GM23248 (cell line): ENCODE data around the gene RIMS3. TPM values are rescaled to one million over a fixed set of nuclear protein-coding genes. Genes with fewer than 3 reads are reported as not detected.

ENCODE experiments used
- DNase-seq: peaks from one replicate; pipeline ENCODE4 v3.0.0-alpha.2; 2015
- H2AFZ ChIP-seq: fragments of 200-600 bp; sonication (generic); 2 replicates; pipeline ENCODE4 v1.6.1; 2016; ENCODE audit warnings: antibody characterized with exemption
- H3F3A ChIP-seq: fragments of 200-600 bp; sonication (generic); 2 replicates; pipeline ENCODE4 v1.6.1; 2016; ENCODE audit warnings: mild to moderate bottlenecking, antibody characterized with exemption, mixed run types; ENCODE audit not compliant: insufficient read depth
- H3K27ac ChIP-seq: fragments of 200-600 bp; sonication (generic); 2 replicates; pipeline ENCODE4 v1.5.1; 2016; ENCODE audit warnings: mild to moderate bottlenecking
- H3K27me3 ChIP-seq: fragments of 200-600 bp; sonication (generic); replicated peaks from 2 replicates; pipeline ENCODE4 v1.6.1; 2016; ENCODE audit warnings: mild to moderate bottlenecking; ENCODE audit not compliant: insufficient read depth
- H3K36me3 ChIP-seq: fragments of 200-600 bp; sonication (generic); 2 replicates; pipeline ENCODE4 v1.6.1; 2016; ENCODE audit warnings: low read depth, mild to moderate bottlenecking
- H3K4me1 ChIP-seq: fragments of 200-600 bp; sonication (generic); 2 replicates; pipeline ENCODE4 v1.6.1; 2016; ENCODE audit warnings: mild to moderate bottlenecking; ENCODE audit not compliant: insufficient read depth
- H3K4me2 ChIP-seq: fragments of 200-600 bp; sonication (generic); one replicate; pipeline ENCODE4 v1.6.1; 2016; ENCODE audit warnings: mild to moderate bottlenecking; ENCODE audit not compliant: unreplicated experiment
- H3K4me3 ChIP-seq: fragments of 200-600 bp; sonication (generic); 2 replicates; pipeline ENCODE4 v1.5.1; 2016; ENCODE audit warnings: mild to moderate bottlenecking
- H3K79me2 ChIP-seq: fragments of 200-600 bp; sonication (generic); 2 replicates; pipeline ENCODE4 v1.6.1; 2016; ENCODE audit warnings: mild to moderate bottlenecking; ENCODE audit not compliant: insufficient read depth
- H3K9ac ChIP-seq: fragments of 200-600 bp; sonication (generic); 2 replicates; pipeline ENCODE4 v1.6.1; 2016; ENCODE audit warnings: mild to moderate bottlenecking
- H3K9me2 ChIP-seq: fragments of 200-600 bp; sonication (generic); 2 replicates; pipeline ENCODE4 v1.6.1; 2016; ENCODE audit warnings: mixed run types, mild to moderate bottlenecking, moderate library complexity; ENCODE audit not compliant: insufficient read depth
- H3K9me3 ChIP-seq: fragments of 200-600 bp; sonication (generic); one replicate; pipeline ENCODE4 v1.6.1; 2017; ENCODE audit warnings: low read depth
- H4K20me1 ChIP-seq: fragments of 200-600 bp; sonication (generic); 2 replicates; pipeline ENCODE4 v1.6.0; 2016; ENCODE audit not compliant: insufficient read depth
- EZH2 ChIP-seq: fragments of 200-600 bp; sonication (generic); IDR thresholded peaks from 2 replicates; pipeline ENCODE4 v1.6.1; 2018; ENCODE audit warnings: antibody characterized with exemption, mild to moderate bottlenecking; ENCODE audit not compliant: insufficient read depth, poor library complexity, severe bottlenecking
- EZH2phosphoT487 ChIP-seq: fragments of 200-600 bp; sonication (generic); IDR thresholded peaks from 2 replicates; pipeline ENCODE4 v1.6.1; 2018; ENCODE audit warnings: antibody characterized with exemption, moderate library complexity, mild to moderate bottlenecking, low read depth; ENCODE audit not compliant: insufficient read depth
- WGBS, 2 experiments: methylation state at CpG; one replicate each; pipeline ENCODE4 v1.1.6; 2015 to 2017; ENCODE audit warnings: low lambda C conversion rate in 2 of 2, low coverage in 1 of 2; ENCODE audit errors: missing lambda C conversion rate in 2 of 2; 5-methylcytosine and 5-hydroxymethylcytosine counted together
- in situ Hi-C: fragments of 300-500 bp; cut with MboI; formaldehyde crosslinking; loops from 2 replicates; pipeline ENCODE4 v1.15.0; 2020
- polyA plus RNA-seq: library from polyadenylated mRNA; unstranded; fragments of >200 nt; fragmentation: Nextera tagmentation; extraction: Ambion mirVana; gene quantifications from 2 replicates; pipeline ENCODE4 v1.2.1, GENCODE V29; 2016
- total RNA-seq: library from RNA; depleted of rRNA; stranded (reverse); fragments of >200 nt; shearing (Covaris generic); gene quantifications from 2 replicates; pipeline ENCODE4 v1.2.3, GENCODE V29; 2014

Gene RIMS3
- total and polyA plus RNA-seq, 2 experiments from 2014 or later, result 0.18 TPM; not detected in 1

- no peaks in the 10 kb centered on the region for H3K79me2 ChIP-seq
Measured at GRCh38 chr1:40636777-40637176, 28.7 kb downstream of the RIMS3 start.

DNA sequence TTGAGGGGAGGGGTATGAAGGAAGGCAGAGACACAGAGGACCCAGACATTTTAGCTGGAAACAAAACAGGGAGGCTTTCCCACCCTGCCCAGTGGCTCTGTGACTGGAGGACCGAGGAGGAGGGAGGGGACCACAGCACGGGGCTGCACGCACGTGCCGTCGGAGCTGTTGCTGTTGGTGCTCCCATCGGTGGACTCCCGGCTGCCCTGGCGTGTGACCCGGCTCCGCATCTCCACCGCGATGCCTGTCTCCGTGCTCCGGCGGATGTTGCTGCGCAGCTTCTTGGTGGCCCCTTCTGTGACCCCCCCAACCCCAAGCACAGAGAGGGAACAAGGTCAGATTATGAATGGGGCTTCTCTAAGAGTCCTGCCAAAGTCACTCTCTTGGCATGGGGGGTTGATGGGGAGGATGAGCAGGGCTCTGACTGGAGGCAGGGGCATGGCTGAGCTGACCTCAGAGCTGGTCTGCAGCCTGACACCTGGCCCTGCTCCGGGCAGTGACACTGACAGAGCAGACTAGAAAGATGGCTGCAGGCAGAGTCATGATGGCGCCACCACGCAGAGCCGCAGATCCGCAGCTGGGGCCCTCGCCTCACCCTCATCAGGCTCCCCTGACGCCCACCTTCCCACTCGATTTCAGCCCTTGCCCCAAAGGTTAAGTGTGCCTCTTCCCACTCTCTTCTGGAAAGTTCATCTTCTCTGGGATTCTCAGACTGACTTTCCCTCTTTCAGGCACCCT, 29.6 kb downstream of the RIMS3 start:
- Histone ChIP-seq H3K9ac (no peak overlapping the region), H3K4me1 (no peaks in the 10 kb centered on the region), H4K20me1 (no peaks in the 10 kb centered on the region), H3K79me2 (no peaks in the 10 kb centered on the region), H3K27me3 (no peaks in the 10 kb centered on the region; the same call in 1 of the 2 replicates), H3K9me2 (no peaks in the 10 kb centered on the region), H3K4me3 (no peak overlapping the region), H3F3A (no peaks in the 10 kb centered on the region; the same call in 1 of the 2 replicates), H3K36me3 (no peaks in the 10 kb centered on the region), H3K4me2 (no peak overlapping the region), H3K9me3 (no peaks in the 10 kb centered on the region), H3K27ac (no peak overlapping the region), H2AFZ (no peak overlapping the region)
- in situ Hi-C loops, result no loop called here
- TF ChIP-seq EZH2 (no peak), EZH2phosphoT487 (no peak)
- no peak for DNase-seq
- WGBS, 2 experiments, result 83 to 89% methylated on average over 20 to 24 of the region's 25 CpGs

More at GRCh38 chr1:40636777-40637176, 28.7 kb downstream of the RIMS3 start:
- Histone ChIP-seq H3K4me2 (no peak overlapping the region), H3K9me2 (no peaks in the 10 kb centered on the region), H3K36me3 (no peaks in the 10 kb centered on the region), H3F3A (no peaks in the 10 kb centered on the region; the same call in 1 of the 2 replicates), H3K27ac (no peak overlapping the region), H2AFZ (no peak overlapping the region), H4K20me1 (no peaks in the 10 kb centered on the region), H3K9me3 (no peaks in the 10 kb centered on the region), H3K27me3 (no peaks in the 10 kb centered on the region; the same call in 1 of the 2 replicates), H3K9ac (no peak overlapping the region), H3K4me3 (no peak overlapping the region), H3K4me1 (no peaks in the 10 kb centered on the region)
- TF ChIP-seq EZH2 (no peak), EZH2phosphoT487 (no peak)
- no peak for DNase-seq
- in situ Hi-C loops, result no loop called here
- 18% methylated on average over 6 of the region's 6 CpGs for WGBS, 2 experiments

DNA sequence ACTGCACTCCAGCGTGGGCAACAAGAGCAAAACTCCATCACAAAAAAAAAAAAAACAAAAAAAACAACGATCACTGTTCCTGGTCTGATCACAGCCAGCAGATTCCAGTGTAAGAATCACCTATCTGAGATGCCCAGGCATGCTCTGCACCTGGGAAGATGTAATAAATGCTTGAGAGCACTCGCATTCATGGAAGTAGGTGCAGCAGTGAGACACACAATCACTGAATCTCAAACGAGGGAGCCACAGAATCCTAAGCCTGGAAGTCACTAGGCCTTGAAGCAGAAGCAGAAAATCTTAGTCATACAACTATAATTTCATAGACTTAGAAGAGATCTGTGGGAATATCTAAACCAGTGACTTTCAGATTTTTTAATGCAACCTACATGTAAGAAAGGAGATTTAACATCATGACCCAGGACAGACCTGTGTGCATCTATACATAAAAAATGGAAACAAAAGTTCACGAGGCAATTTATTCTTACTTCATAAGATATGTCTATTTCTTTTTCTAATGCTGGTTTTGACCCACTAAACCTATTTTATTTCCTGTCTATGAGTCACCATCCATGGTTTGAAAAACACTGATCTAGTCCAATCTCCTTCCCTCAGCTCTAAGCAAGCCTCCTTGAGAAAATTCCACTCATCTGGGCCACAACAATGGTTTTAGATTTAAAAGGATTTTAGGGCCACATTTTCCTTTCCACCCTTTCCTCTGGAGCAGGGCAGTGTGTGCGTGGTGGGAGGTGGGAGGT, 30.4 kb downstream of the RIMS3 start:
- no peak for TF ChIP-seq EZH2
- no peak for TF ChIP-seq EZH2phosphoT487
- no peaks in the 10 kb centered on the region for H3K4me1 ChIP-seq
- no peaks in the 10 kb centered on the region for H3K9me3 ChIP-seq
- no peak overlapping the region for H3K4me3 ChIP-seq
- no peaks in the 10 kb centered on the region for H4K20me1 ChIP-seq
- no peak overlapping the region for H2AFZ ChIP-seq
- WGBS, 2 experiments, result 49 to 50% methylated on average over 6 of the region's 6 CpGs
- H3F3A ChIP-seq, result no peaks in the 10 kb centered on the region; the same call in 1 of the 2 replicates
- in situ Hi-C loops, result no loop called here
- no peak overlapping the region for H3K9ac ChIP-seq
- no peaks in the 10 kb centered on the region for H3K9me2 ChIP-seq
- no peak overlapping the region for H3K27ac ChIP-seq
- H3K27me3 ChIP-seq, result no peaks in the 10 kb centered on the region
- H3K4me2 ChIP-seq, result no peak overlapping the region
- no peaks in the 10 kb centered on the region for H3K36me3 ChIP-seq
- no peaks in the 10 kb centered on the region for H3K79me2 ChIP-seq
- peak; percentile 30 for DNase-seq

- Histone ChIP-seq H3K9ac (no peak overlapping the region), H3K27ac (no peak overlapping the region), H3K4me1 (no peaks in the 10 kb centered on the region), H3F3A (no peaks in the 10 kb centered on the region; the same call in 1 of the 2 replicates), H3K4me3 (no peak overlapping the region), H2AFZ (no peak overlapping the region), H3K9me3 (no peaks in the 10 kb centered on the region), H3K79me2 (no peaks in the 10 kb centered on the region), H4K20me1 (no peaks in the 10 kb centered on the region), H3K36me3 (no peaks in the 10 kb centered on the region), H3K4me2 (no peak overlapping the region), H3K27me3 (no peaks in the 10 kb centered on the region), H3K9me2 (no peaks in the 10 kb centered on the region)
- no peak for DNase-seq
- in situ Hi-C loops, result no loop called here
- TF ChIP-seq EZH2phosphoT487 (no peak), EZH2 (no peak)
- 45 to 63% methylated on average over 2 of the region's 2 CpGs for WGBS, 2 experiments
Measured at GRCh38 chr1:40633931-40634376, 31.5 kb downstream of the RIMS3 start.
